ENCODE results near the gene SOAT1. TPM values are rescaled to one million over a fixed set of nuclear protein-coding genes. Genes with fewer than 3 reads are reported as not detected.

Gene SOAT1
- total RNA-seq, 5 donors from 2014 or later (not counting 1 experiment from before 2014, with no cell fraction given): 35.0 to 42.1 (median 39.1) TPM

DNA sequence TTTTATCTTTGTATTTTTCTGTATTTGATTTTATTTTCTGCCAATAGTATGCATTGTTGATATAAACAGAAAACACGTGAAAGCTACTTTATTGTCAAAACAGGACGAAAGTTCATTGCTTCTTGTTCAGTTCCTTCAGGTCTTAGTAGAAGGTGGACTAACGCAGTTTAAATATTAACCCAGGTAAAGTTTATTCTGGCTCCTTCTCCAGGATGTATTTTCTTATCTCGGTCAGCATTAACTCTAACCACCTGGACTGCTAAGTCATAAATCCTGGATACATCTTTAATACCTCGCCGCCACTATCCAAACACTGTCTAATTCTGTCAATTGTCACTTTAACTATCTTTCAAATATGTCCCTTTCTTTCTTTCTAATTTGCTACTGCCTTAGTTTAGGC, 5.7 kb upstream of the SOAT1 start:
- no peaks in the 10 kb centered on the region for H3K36me3 ChIP-seq (ENCODE audit: control insufficient read depth in 2 of 2, extremely low read depth in 1 of 2, insufficient read depth in 1 of 2, low read length in 1 of 2)
- no peak for ATAC-seq (replicated peaks in 1 of 4)
- CTCF ChIA-PET: no interaction called here
- H3K36me3 Mint-ChIP-seq: no peaks in the 10 kb centered on the region
- H3K4me1 ChIP-seq (ENCODE audit: control insufficient read depth in 1 of 2, extremely low read depth in 1 of 2, insufficient read depth in 2 of 2, low read length in 2 of 2): peaks cover 0 to 3% of the 10 kb centered on the region in 2 experiments
- H3K4me1 Mint-ChIP-seq: peaks cover 0 to 9% (median 0%) of the 10 kb centered on the region in 3 donors
- H3K4me3 Mint-ChIP-seq: no peak overlapping the region
- no peak overlapping the region for H3K4me3 ChIP-seq (ENCODE audit: control insufficient read depth in 1 of 2, extremely low read depth in 1 of 2, low read length in 1 of 2)
- H3K27ac Mint-ChIP-seq: no peak overlapping the region
- no peak for DNase-seq
- H3K9me3 Mint-ChIP-seq: no peaks in the 10 kb centered on the region
- H3K27me3 ChIP-seq (replicated peaks in 1 of 2; ENCODE audit: control insufficient read depth in 2 of 2, extremely low read depth in 1 of 2, insufficient read depth in 2 of 2, low read length in 1 of 2): no peaks in the 10 kb centered on the region
- 97% methylated on average over 3 of the region's 6 CpGs for WGBS (ENCODE audit: insufficient coverage)
- H3K27me3 Mint-ChIP-seq: peaks cover 0 to 3% of the 10 kb centered on the region in 2 donors
- H3K9me3 ChIP-seq: no peaks in the 10 kb centered on the region
- H3K27ac ChIP-seq (ENCODE audit: low read length): no peak overlapping the region
- POLR2A ChIA-PET: no interaction called here

GRCh38 chr1:179288977-179289376, 4.6 kb upstream of the SOAT1 start:
- 100% methylated on average over 1 of the region's 2 CpGs for WGBS (ENCODE audit: insufficient coverage)
- ATAC-seq (replicated peaks in 1 of 4): no peak

DNA sequence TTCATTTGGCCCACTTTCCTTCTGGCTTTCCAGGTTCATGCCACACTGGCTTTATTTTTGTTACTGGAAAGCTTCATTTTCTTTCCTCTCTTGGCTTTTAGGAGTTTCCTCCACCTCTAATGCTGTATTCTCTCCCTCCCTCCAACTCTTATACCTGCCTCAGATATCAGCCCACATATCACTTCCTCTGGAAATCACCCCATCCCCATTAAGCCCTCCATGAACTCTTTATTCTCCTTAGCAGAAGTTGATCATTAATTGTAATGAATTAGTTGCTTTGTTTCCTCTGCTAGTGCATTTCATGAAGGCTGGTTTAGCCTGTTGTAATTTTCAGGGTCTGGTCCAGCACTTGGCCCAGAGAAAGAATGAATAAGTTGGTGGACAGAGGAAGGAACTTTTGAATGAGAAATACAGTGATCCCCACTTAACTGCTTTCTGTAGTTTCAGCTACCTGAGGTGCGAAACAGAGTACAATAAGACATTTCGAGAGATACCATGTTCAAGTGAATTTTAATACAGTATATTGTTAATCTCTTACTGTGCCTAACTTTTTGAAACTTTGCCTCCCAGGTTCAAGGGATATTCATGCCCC, 1.7 kb downstream of the SOAT1 start:
- peaks cover 45 to 47% of the 10 kb centered on the region in 2 experiments for H3K4me1 ChIP-seq (ENCODE audit: control insufficient read depth in 1 of 2, extremely low read depth in 1 of 2, insufficient read depth in 2 of 2, low read length in 2 of 2)
- H3K36me3 Mint-ChIP-seq: peaks cover 7% of the 10 kb centered on the region
- H3K9me3 ChIP-seq: no peaks in the 10 kb centered on the region
- H3K4me1 Mint-ChIP-seq: peaks cover 54 to 65% (median 55%) of the 10 kb centered on the region in 3 donors
- peak overlapping the region; percentile 76 for H3K27ac ChIP-seq (ENCODE audit: low read length)
- DNase-seq: peak in 1 of 35 experiments; percentile 44
- peak overlapping the region; percentile 89 to 94 for H3K4me3 ChIP-seq (ENCODE audit: control insufficient read depth in 1 of 2, extremely low read depth in 1 of 2, low read length in 1 of 2)
- no peak for ATAC-seq (replicated peaks in 1 of 4)
- POLR2A ChIA-PET: interaction anchor here (0.6 to 2.8 kb wide), 6 partner anchors 11 to 115 kb away, joined by 3 to 17 read pairs (median 3); partner anchors contain the start of gene AXDND1 (in 1 of the 2)
- H3K27ac Mint-ChIP-seq: peak overlapping the region; percentile 94 to 97
- no peaks in the 10 kb centered on the region for H3K27me3 Mint-ChIP-seq
- H3K9me3 Mint-ChIP-seq: no peaks in the 10 kb centered on the region
- peak overlapping the region; percentile 89 to 99 (median 97) for H3K4me3 Mint-ChIP-seq
- H3K27me3 ChIP-seq (replicated peaks in 1 of 2; ENCODE audit: control insufficient read depth in 2 of 2, extremely low read depth in 1 of 2, insufficient read depth in 2 of 2, low read length in 1 of 2): no peaks in the 10 kb centered on the region
- no peaks in the 10 kb centered on the region for H3K36me3 ChIP-seq (ENCODE audit: control insufficient read depth in 2 of 2, extremely low read depth in 1 of 2, insufficient read depth in 1 of 2, low read length in 1 of 2)
- no CpG with 5 or more reads among the region's 2 CpGs for WGBS (ENCODE audit: insufficient coverage)
- CTCF ChIA-PET: interaction anchor here (0.6 to 2.7 kb wide), 11 partner anchors 33 to 670 kb away, joined by 3 to 13 read pairs (median 5); partner anchors contain the start of gene AXDND1 (in 1 of the 2)

More at GRCh38 chr1:179288977-179289376, 4.6 kb upstream of the SOAT1 start:
- H3K4me3 ChIP-seq (ENCODE audit: control insufficient read depth in 1 of 2, extremely low read depth in 1 of 2, low read length in 1 of 2): no peak overlapping the region
- H3K27me3 Mint-ChIP-seq: no peaks in the 10 kb centered on the region
- no peaks in the 10 kb centered on the region for H3K9me3 ChIP-seq
- H3K9me3 Mint-ChIP-seq: no peaks in the 10 kb centered on the region
- no peak overlapping the region for H3K4me3 Mint-ChIP-seq
- DNase-seq: no peak
- H3K27ac Mint-ChIP-seq: no peak overlapping the region
- no peaks in the 10 kb centered on the region for H3K36me3 ChIP-seq (ENCODE audit: control insufficient read depth in 2 of 2, extremely low read depth in 1 of 2, insufficient read depth in 1 of 2, low read length in 1 of 2)
- ChIA-PET POLR2A (no interaction called here), CTCF (no interaction called here)
- peaks cover 0 to 7% of the 10 kb centered on the region in 2 experiments for H3K4me1 ChIP-seq (ENCODE audit: control insufficient read depth in 1 of 2, extremely low read depth in 1 of 2, insufficient read depth in 2 of 2, low read length in 2 of 2)
- no peak overlapping the region for H3K27ac ChIP-seq (ENCODE audit: low read length)
- no peaks in the 10 kb centered on the region for H3K36me3 Mint-ChIP-seq
- H3K27me3 ChIP-seq (replicated peaks in 1 of 2; ENCODE audit: control insufficient read depth in 2 of 2, extremely low read depth in 1 of 2, insufficient read depth in 2 of 2, low read length in 1 of 2): no peaks in the 10 kb centered on the region
- H3K4me1 Mint-ChIP-seq: peaks cover 4 to 14% (median 5%) of the 10 kb centered on the region in 3 donors

DNA sequence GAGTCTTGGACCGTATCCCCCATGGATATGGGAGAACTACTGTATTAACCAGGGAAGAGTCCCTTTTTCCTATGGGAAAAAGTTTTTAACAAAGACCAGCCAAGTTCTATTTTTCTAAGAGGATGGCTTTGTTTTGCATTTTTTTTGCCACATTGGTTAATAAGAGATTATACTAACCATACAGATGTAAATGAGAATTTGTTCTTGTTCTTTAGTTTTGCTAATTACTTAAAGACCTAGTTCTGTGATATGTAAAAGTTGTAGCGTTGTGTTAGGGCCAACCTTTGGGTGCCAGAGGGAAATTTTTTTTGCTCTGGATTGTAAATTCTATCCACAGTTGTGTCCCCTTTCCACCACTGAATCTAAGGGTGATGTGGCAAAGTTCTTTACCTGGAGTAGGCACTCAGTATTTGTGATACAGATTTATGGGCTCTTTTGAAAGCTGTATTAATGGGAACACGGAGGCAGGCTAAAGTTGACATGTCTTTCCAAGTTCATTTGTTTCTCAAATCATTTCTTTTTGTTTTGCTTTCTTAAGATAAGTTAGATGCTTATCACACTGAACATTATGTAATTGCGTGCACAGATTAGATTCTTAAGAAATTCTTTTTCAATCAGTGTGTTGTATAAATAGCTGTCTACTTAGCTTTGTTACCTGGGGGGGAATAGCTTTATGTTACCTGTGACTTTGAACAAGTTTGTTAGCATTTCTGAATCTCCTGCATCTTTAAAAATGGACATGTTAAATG, 2.9 kb downstream of the SOAT1 start:
- Mint-ChIP-seq H3K4me1 (peaks cover 61 to 72% (median 62%) of the 10 kb centered on the region in 3 donors), H3K27ac (peak overlapping the region; percentile 53 to 71), H3K36me3 (peaks cover 11% of the 10 kb centered on the region), H3K27me3 (no peaks in the 10 kb centered on the region), H3K4me3 (peak overlapping the region in 2 of 3 donors; percentile 23 to 54), H3K9me3 (no peaks in the 10 kb centered on the region)
- ChIA-PET POLR2A (no interaction called here), CTCF (no interaction called here)
- no peak for DNase-seq
- peaks cover 51 to 56% of the 10 kb centered on the region in 2 experiments for H3K4me1 ChIP-seq (ENCODE audit: control insufficient read depth in 1 of 2, extremely low read depth in 1 of 2, insufficient read depth in 2 of 2, low read length in 2 of 2)
- H3K9me3 ChIP-seq: no peaks in the 10 kb centered on the region
- no peaks in the 10 kb centered on the region for H3K36me3 ChIP-seq (ENCODE audit: control insufficient read depth in 2 of 2, extremely low read depth in 1 of 2, insufficient read depth in 1 of 2, low read length in 1 of 2)
- no peak for ATAC-seq (replicated peaks in 1 of 4)
- H3K27me3 ChIP-seq (replicated peaks in 1 of 2; ENCODE audit: control insufficient read depth in 2 of 2, extremely low read depth in 1 of 2, insufficient read depth in 2 of 2, low read length in 1 of 2): no peaks in the 10 kb centered on the region
- H3K4me3 ChIP-seq (ENCODE audit: control insufficient read depth in 1 of 2, extremely low read depth in 1 of 2, low read length in 1 of 2): no peak overlapping the region
- H3K27ac ChIP-seq (ENCODE audit: low read length): no peak overlapping the region
- WGBS (ENCODE audit: insufficient coverage): no CpG with 5 or more reads among the region's 4 CpGs

DNA sequence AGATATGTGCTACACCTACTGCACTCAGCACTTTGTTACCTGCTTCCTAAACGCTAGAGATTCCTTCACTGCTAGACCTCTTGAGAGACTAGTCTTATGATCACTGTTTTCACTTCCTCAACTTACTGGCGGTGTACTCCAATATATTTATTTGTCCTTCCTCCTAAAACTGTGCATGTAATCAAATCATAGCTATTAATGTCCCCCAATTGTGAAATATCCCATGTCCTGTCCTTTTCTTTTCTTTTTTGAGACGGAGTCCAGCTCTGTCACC, 3.4 kb downstream of the SOAT1 start:
- Histone ChIP-seq H3K27me3 (replicated peaks in 1 of 2; ENCODE audit: control insufficient read depth in 2 of 2, extremely low read depth in 1 of 2, insufficient read depth in 2 of 2, low read length in 1 of 2) (no peaks in the 10 kb centered on the region), H3K4me3 (ENCODE audit: control insufficient read depth in 1 of 2, extremely low read depth in 1 of 2, low read length in 1 of 2) (no peak overlapping the region), H3K4me1 (ENCODE audit: control insufficient read depth in 1 of 2, extremely low read depth in 1 of 2, insufficient read depth in 2 of 2, low read length in 2 of 2) (peaks cover 54 to 56% of the 10 kb centered on the region in 2 experiments), H3K27ac (ENCODE audit: low read length) (no peak overlapping the region), H3K36me3 (ENCODE audit: control insufficient read depth in 2 of 2, extremely low read depth in 1 of 2, insufficient read depth in 1 of 2, low read length in 1 of 2) (no peaks in the 10 kb centered on the region), H3K9me3 (no peaks in the 10 kb centered on the region)
- Mint-ChIP-seq H3K27me3 (no peaks in the 10 kb centered on the region), H3K27ac (peak overlapping the region; percentile 37 to 53), H3K9me3 (no peaks in the 10 kb centered on the region), H3K4me1 (peaks cover 66 to 77% (median 67%) of the 10 kb centered on the region in 3 donors), H3K36me3 (peaks cover 14% of the 10 kb centered on the region), H3K4me3 (peak overlapping the region in 2 of 3 donors; percentile 23 to 54)
- ChIA-PET POLR2A (interaction anchor here in 1 of 2 donors (0.5 kb wide), 1 partner anchor 36 kb away, joined by 6 read pairs; no protein-coding TSS in a partner anchor), CTCF (no interaction called here)
- DNase-seq (no peak), ATAC-seq (replicated peaks in 1 of 4) (no peak)
- WGBS (ENCODE audit: insufficient coverage): 79% methylated on average over 2 of the region's 3 CpGs

DNA sequence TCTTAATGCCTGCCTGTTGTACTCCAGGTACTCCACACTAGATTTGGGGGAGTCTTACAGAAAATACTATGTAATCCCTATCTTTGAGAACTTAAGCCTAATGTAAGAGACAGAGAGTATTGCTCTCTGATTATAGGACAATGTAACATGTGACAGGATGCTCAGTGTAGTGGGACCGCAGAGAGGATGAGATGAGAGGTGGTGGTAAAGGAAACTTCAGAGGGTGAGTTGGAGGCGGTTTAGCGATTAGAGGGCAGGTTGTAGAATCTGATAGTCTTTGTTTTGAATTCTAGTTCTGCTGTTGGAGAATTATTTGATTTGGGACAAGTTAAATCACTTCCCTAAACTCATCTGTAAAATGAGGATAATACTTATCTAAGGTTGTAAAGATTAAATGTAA, 5.4 kb downstream of the SOAT1 start:
- Mint-ChIP-seq H3K27me3 (no peaks in the 10 kb centered on the region), H3K27ac (peak overlapping the region; percentile 82 to 90), H3K4me3 (peak overlapping the region; percentile 0 to 46 (median 1)), H3K4me1 (peaks cover 75 to 80% (median 78%) of the 10 kb centered on the region in 3 donors), H3K36me3 (peaks cover 24% of the 10 kb centered on the region), H3K9me3 (no peaks in the 10 kb centered on the region)
- whole genome bisulfite sequencing (ENCODE audit: insufficient coverage): 10% methylated on average over 1 of the region's 3 CpGs
- peak in 33 of 35 experiments; percentile 2 to 73 (median 44) for DNase-seq
- POLR2A ChIA-PET: no interaction called here
- H3K4me3 ChIP-seq (ENCODE audit: control insufficient read depth in 1 of 2, extremely low read depth in 1 of 2, low read length in 1 of 2): no peak overlapping the region
- H3K27ac ChIP-seq (ENCODE audit: low read length): peak overlapping the region; percentile 52
- peaks cover 0 to 15% of the 10 kb centered on the region in 2 donors for H3K36me3 ChIP-seq (ENCODE audit: control insufficient read depth in 2 of 2, extremely low read depth in 1 of 2, insufficient read depth in 1 of 2, low read length in 1 of 2)
- H3K4me1 ChIP-seq (ENCODE audit: control insufficient read depth in 1 of 2, extremely low read depth in 1 of 2, insufficient read depth in 2 of 2, low read length in 2 of 2): peaks cover 49 to 54% of the 10 kb centered on the region in 2 experiments
- CTCF ChIA-PET: interaction anchor here in 1 of 2 donors (0.6 kb wide), 1 partner anchor 220 kb away, joined by 4 read pairs; no protein-coding TSS in a partner anchor
- no peaks in the 10 kb centered on the region for H3K9me3 ChIP-seq
- ATAC-seq (replicated peaks in 1 of 4): peak; percentile 89 to 97 (median 92)
- no peaks in the 10 kb centered on the region for H3K27me3 ChIP-seq (replicated peaks in 1 of 2; ENCODE audit: control insufficient read depth in 2 of 2, extremely low read depth in 1 of 2, insufficient read depth in 2 of 2, low read length in 1 of 2)
